Natural killer cell (primary cell): ENCODE data around the gene SS18. TPM values are rescaled to one million over a fixed set of nuclear protein-coding genes. Genes with fewer than 3 reads are reported as not detected.

Experiments used
- ATAC-seq, 3 donors: fragments of 150-1000 bp in 2 of 3; fragments of 200-7000 bp in 1 of 3; cut with Tn5 transposase; 1 replicate in 1 of 3; 2 replicates in 2 of 3; pipeline ENCODE4 v1.10.0; 2021; ENCODE audit warnings: mild to moderate bottlenecking in 2 of 3, moderate library complexity in 2 of 3
- DNase-seq, 2 donors: peaks; one replicate each; pipeline versions ENCODE4 v3.0.0 to v3.0.0-alpha.2; 2013 to 2021; ENCODE audit warnings: mixed read lengths in 1 of 2
- H3K27ac ChIP-seq: one replicate; pipeline ENCODE4 v1.5.1; 2013; ENCODE audit warnings: mild to moderate bottlenecking, low read length
- H3K27me3 ChIP-seq: one replicate; pipeline ENCODE4 v1.6.1; 2013; ENCODE audit warnings: low read length; ENCODE audit not compliant: control insufficient read depth, insufficient read depth
- H3K36me3 ChIP-seq: one replicate; pipeline ENCODE4 v1.6.1; 2013; ENCODE audit warnings: low read length; ENCODE audit not compliant: control insufficient read depth, insufficient read depth
- H3K4me1 ChIP-seq: one replicate; pipeline ENCODE4 v1.6.1; 2013; ENCODE audit warnings: low read length; ENCODE audit not compliant: control insufficient read depth, insufficient read depth
- H3K4me3 ChIP-seq: one replicate; pipeline ENCODE4 v1.5.1; 2013; ENCODE audit warnings: low read length
- H3K9me3 ChIP-seq: one replicate; pipeline ENCODE4 v1.6.1; 2013; ENCODE audit warnings: low read length; ENCODE audit not compliant: control insufficient read depth, insufficient read depth
- H3K27ac Mint-ChIP-seq, 2 donors: one replicate each; pipeline ENCODE4 v1.8.0; 2022; ENCODE audit warnings: mild to moderate bottlenecking in 2 of 2, mixed read lengths in 2 of 2, moderate library complexity in 1 of 2
- H3K27me3 Mint-ChIP-seq, 2 donors: one replicate each; pipeline ENCODE4 v1.8.0; 2022; ENCODE audit warnings: low read depth in 2 of 2, mixed read lengths in 2 of 2
- H3K36me3 Mint-ChIP-seq: one replicate; pipeline ENCODE4 v1.8.0; 2022; ENCODE audit warnings: mixed read lengths
- H3K4me1 Mint-ChIP-seq, 2 donors: one replicate each; pipeline ENCODE4 v1.8.0; 2022; ENCODE audit warnings: mixed read lengths in 2 of 2
- H3K4me3 Mint-ChIP-seq: one replicate; pipeline ENCODE4 v1.8.0; 2022; ENCODE audit warnings: mild to moderate bottlenecking, moderate library complexity, mixed read lengths
- H3K9me3 Mint-ChIP-seq, 2 donors: one replicate each; pipeline ENCODE4 v1.8.0; 2022; ENCODE audit warnings: mixed read lengths in 2 of 2
- CTCF ChIP-seq: fragments of 200-600 bp; IDR thresholded peaks from one replicate; pipeline ENCODE4 v1.8.0; 2022; ENCODE audit warnings: antibody characterized with exemption
- WGBS: methylation state at CpG from one replicate; pipeline ENCODE4 v1.1.7; 2013; ENCODE audit warnings: missing lambda C conversion rate; ENCODE audit not compliant: insufficient coverage; 5-methylcytosine and 5-hydroxymethylcytosine counted together
- intact Hi-C: fragments of 100-400 bp; cut with micrococcal nuclease; formaldehyde crosslinking; loops from one replicate; pipeline ENCODE4 v1.14.2; 2022
- total RNA-seq, 4 donors: library from RNA; stranded (reverse); fragments of 120-200 nt in 1 of 4; gene quantifications; one replicate each; pipeline versions ENCODE4 v1.2.3 to v1.2.4, GENCODE V29; 2013 to 2022

SS18 gene
- total RNA-seq, 3 donors from 2014 or later (not counting 1 experiment from before 2014, with no cell fraction given): 72.2 to 92.2 (median 77.7) TPM

- DNase-seq (no peak), ATAC-seq (no peak)
- Mint-ChIP-seq H3K27me3 (peaks cover 11 to 24% of the 10 kb centered on the region in 2 donors), H3K4me3 (no peak overlapping the region), H3K4me1 (no peaks in the 10 kb centered on the region), H3K36me3 (no peaks in the 10 kb centered on the region), H3K27ac (no peak overlapping the region), H3K9me3 (no peaks in the 10 kb centered on the region)
- no peaks in the 10 kb centered on the region for H3K4me1 ChIP-seq
- no peak overlapping the region for H3K27ac ChIP-seq
- intact Hi-C loops: no loop called here
- no peaks in the 10 kb centered on the region for H3K9me3 ChIP-seq
- TF ChIP-seq CTCF: no peak
- H3K4me3 ChIP-seq: no peak overlapping the region
- WGBS: 100% methylated on average over 3 of the region's 5 CpGs
- H3K36me3 ChIP-seq: no peaks in the 10 kb centered on the region
- H3K27me3 ChIP-seq: no peaks in the 10 kb centered on the region
Observed at GRCh38 chr18:26097563-26097962, 7.2 kb upstream of the SS18 start.

GRCh38 chr18:26096852-26097251, 6.4 kb upstream of the SS18 start:
- Histone ChIP-seq H3K9me3 (no peaks in the 10 kb centered on the region), H3K36me3 (no peaks in the 10 kb centered on the region), H3K27me3 (no peaks in the 10 kb centered on the region), H3K4me3 (no peak overlapping the region), H3K4me1 (no peaks in the 10 kb centered on the region), H3K27ac (no peak overlapping the region)
- peaks cover 10 to 17% of the 10 kb centered on the region in 2 donors for H3K27me3 Mint-ChIP-seq
- H3K36me3 Mint-ChIP-seq: no peaks in the 10 kb centered on the region
- no peaks in the 10 kb centered on the region for H3K9me3 Mint-ChIP-seq
- TF ChIP-seq CTCF: no peak
- H3K4me1 Mint-ChIP-seq: no peaks in the 10 kb centered on the region
- intact Hi-C loops: no loop called here
- no peak for ATAC-seq
- 82% methylated on average over 1 of the region's 1 CpG for WGBS
- DNase-seq: no peak
- no peak overlapping the region for H3K4me3 Mint-ChIP-seq
- no peak overlapping the region for H3K27ac Mint-ChIP-seq

- Mint-ChIP-seq H3K4me3 (peak overlapping the region; percentile 93), H3K27me3 (no peaks in the 10 kb centered on the region), H3K36me3 (peaks cover 6% of the 10 kb centered on the region), H3K4me1 (peaks cover 30 to 38% of the 10 kb centered on the region in 2 donors), H3K9me3 (no peaks in the 10 kb centered on the region), H3K27ac (peak overlapping the region; percentile 95 to 96)
- Histone ChIP-seq H3K27me3 (no peaks in the 10 kb centered on the region), H3K4me3 (peak overlapping the region; percentile 100), H3K9me3 (no peaks in the 10 kb centered on the region), H3K4me1 (peaks cover 13% of the 10 kb centered on the region), H3K36me3 (peaks cover 8% of the 10 kb centered on the region), H3K27ac (peak overlapping the region; percentile 99)
- intact Hi-C loops: loop anchor here (1.0 to 5.0 kb wide), 2 partner anchors 86 to 135 kb away; partner anchors contain the start of gene TAF4B
- DNase-seq (peak in 1 of 2 donors; percentile 85), ATAC-seq (peak; percentile 25 to 41 (median 29))
- TF ChIP-seq CTCF: no peak
- WGBS: 4% methylated on average over 27 of the region's 29 CpGs
Observed at GRCh38 chr18:26091047-26091630, 726 bp upstream of the SS18 start.
